HFFc6 (cell line): Measurements from ENCODE around the gene CCDC14. TPM values are rescaled to one million over a fixed set of nuclear protein-coding genes. Genes with fewer than 3 reads are reported as not detected.
"Not testable (repeated sequence)": the region's sequence is repeated elsewhere in the genome, so short reads cannot be mapped to it uniquely, and the experiment has no call there.

Experiments
- DNase-seq: peaks from one replicate; pipeline ENCODE4 v3.0.0-alpha.2; 2018
- H3K27ac Mint-ChIP-seq: 2 replicates; pipeline ENCODE4 v1.8.0; 2020; ENCODE audit warnings: mild to moderate bottlenecking, mixed read lengths
- H3K27me3 Mint-ChIP-seq: 2 replicates; pipeline ENCODE4 v1.8.0; 2021; ENCODE audit warnings: mild to moderate bottlenecking, moderate library complexity, mixed read lengths; ENCODE audit not compliant: insufficient read depth
- H3K36me3 Mint-ChIP-seq: 2 replicates; pipeline ENCODE4 v1.8.0; 2021; ENCODE audit warnings: low read depth, mixed read lengths
- H3K4me1 Mint-ChIP-seq: 2 replicates; pipeline ENCODE4 v1.8.0; 2020; ENCODE audit warnings: low read depth, mixed read lengths
- H3K4me3 Mint-ChIP-seq: 2 replicates; pipeline ENCODE4 v1.8.0; 2020; ENCODE audit warnings: mild to moderate bottlenecking, moderate library complexity, mixed read lengths
- H3K9me3 Mint-ChIP-seq: 2 replicates; pipeline ENCODE4 v1.8.0; 2020; ENCODE audit warnings: mild to moderate bottlenecking, mixed read lengths
- total RNA-seq, 6 experiments: library from RNA; stranded (reverse); fragmentation: NEBNext Ultra II Directional; extraction: Animal tissue kit (Norgen Biotek cat#: 25700); gene quantifications; 2 replicates in 1 of 6; 3 replicates in 5 of 6; pipeline ENCODE4 v1.2.3, GENCODE V29; 2021
- TF ChIP-seq, protein P1 (sequence below): fragments of 200-600 bp; sonication (generic); IDR thresholded peaks from 2 replicates; pipeline ENCODE4 v1.5.0; 2021; ENCODE audit warnings: antibody characterized with exemption, mild to moderate bottlenecking

CCDC14 gene
- total RNA-seq, 6 experiments from 2014 or later, result 25.8 to 39.7 (median 36.3) TPM

DNA sequence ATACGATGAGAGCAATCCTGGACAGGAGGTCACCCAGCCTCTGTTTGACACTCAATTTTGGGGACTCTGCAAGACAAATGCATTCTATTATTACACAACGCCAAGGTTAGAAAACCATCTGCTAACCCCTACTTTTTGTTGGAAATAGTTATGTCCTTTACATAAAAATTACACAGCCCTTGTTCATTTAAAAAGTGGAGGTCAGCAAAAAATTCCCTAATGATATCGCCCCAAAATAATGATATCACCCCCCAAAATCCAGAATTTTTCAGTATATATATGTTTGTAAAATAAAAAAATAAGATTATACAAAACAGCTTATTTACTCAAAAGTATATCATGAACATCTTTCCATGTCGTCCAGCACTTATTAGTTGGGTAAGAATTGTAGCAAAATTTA is 19.5 kb upstream of the CCDC14 start:
- peaks cover 5% of the 10 kb centered on the region; the same call in 1 of the 2 replicates for H3K36me3 Mint-ChIP-seq
- H3K4me1 Mint-ChIP-seq, result peaks cover 35% of the 10 kb centered on the region
- H3K27ac Mint-ChIP-seq, result no peak overlapping the region
- H3K9me3 Mint-ChIP-seq, result peaks cover 5% of the 10 kb centered on the region; the same call in 1 of the 2 replicates
- peak overlapping the region; percentile 84 for H3K4me3 Mint-ChIP-seq
- DNase-seq, result no peak
- peaks cover 3% of the 10 kb centered on the region for H3K27me3 Mint-ChIP-seq
- TF ChIP-seq, protein P1, sequence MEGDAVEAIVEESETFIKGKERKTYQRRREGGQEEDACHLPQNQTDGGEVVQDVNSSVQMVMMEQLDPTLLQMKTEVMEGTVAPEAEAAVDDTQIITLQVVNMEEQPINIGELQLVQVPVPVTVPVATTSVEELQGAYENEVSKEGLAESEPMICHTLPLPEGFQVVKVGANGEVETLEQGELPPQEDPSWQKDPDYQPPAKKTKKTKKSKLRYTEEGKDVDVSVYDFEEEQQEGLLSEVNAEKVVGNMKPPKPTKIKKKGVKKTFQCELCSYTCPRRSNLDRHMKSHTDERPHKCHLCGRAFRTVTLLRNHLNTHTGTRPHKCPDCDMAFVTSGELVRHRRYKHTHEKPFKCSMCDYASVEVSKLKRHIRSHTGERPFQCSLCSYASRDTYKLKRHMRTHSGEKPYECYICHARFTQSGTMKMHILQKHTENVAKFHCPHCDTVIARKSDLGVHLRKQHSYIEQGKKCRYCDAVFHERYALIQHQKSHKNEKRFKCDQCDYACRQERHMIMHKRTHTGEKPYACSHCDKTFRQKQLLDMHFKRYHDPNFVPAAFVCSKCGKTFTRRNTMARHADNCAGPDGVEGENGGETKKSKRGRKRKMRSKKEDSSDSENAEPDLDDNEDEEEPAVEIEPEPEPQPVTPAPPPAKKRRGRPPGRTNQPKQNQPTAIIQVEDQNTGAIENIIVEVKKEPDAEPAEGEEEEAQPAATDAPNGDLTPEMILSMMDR, result no peak

GRCh38 chr3:123979525-123980501 is 18.8 kb upstream of the CCDC14 start:
- not testable (repeated sequence) for H3K27me3 Mint-ChIP-seq, H3K27ac Mint-ChIP-seq
- DNase-seq, result peak; percentile 53

DNA sequence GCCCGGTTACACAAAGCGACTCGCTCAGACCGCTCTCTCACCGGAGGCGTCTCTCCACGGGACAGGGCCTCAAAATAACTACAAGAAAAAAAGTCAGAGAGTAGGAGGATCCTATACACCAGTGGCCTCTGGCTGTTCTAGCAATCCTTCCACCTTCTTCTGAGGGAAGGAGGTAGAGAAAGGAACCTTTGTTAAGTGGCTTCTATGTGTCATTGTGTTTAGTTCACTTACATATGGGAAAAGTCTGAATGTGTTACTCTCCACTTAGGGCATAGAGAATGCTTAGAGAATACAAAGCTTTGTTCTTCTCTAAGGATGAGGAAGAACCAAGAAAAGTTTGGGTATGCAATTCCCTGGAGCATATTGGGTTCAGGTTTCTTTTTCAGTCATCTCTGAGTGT is 15.9 kb upstream of the CCDC14 start:
- peak overlapping the region; percentile 36 for H3K4me3 Mint-ChIP-seq
- not testable (repeated sequence) for DNase-seq, H3K36me3 Mint-ChIP-seq, H3K9me3 Mint-ChIP-seq, H3K27me3 Mint-ChIP-seq, H3K27ac Mint-ChIP-seq
- peaks cover 35% of the 10 kb centered on the region for H3K4me1 Mint-ChIP-seq

More at GRCh38 chr3:123979525-123980501, 18.8 kb upstream of the CCDC14 start:
- not testable (repeated sequence) for H3K36me3 Mint-ChIP-seq, H3K9me3 Mint-ChIP-seq
- peaks cover 35% of the 10 kb centered on the region for H3K4me1 Mint-ChIP-seq
- peak overlapping the region; percentile 84 for H3K4me3 Mint-ChIP-seq
- TF ChIP-seq, protein P1, result peak; percentile 87

- DNase-seq, result peak; percentile 20
- Mint-ChIP-seq H3K27ac (peak overlapping the region; percentile 22; the same call in 1 of the 2 replicates), H3K4me1 (peaks cover 35% of the 10 kb centered on the region), H3K4me3 (peak overlapping the region; percentile 36)
- H3K27me3 Mint-ChIP-seq, H3K36me3 Mint-ChIP-seq, H3K9me3 Mint-ChIP-seq: not testable (repeated sequence)
Measured at GRCh38 chr3:123976181-123976898, 15.3 kb upstream of the CCDC14 start.

DNA sequence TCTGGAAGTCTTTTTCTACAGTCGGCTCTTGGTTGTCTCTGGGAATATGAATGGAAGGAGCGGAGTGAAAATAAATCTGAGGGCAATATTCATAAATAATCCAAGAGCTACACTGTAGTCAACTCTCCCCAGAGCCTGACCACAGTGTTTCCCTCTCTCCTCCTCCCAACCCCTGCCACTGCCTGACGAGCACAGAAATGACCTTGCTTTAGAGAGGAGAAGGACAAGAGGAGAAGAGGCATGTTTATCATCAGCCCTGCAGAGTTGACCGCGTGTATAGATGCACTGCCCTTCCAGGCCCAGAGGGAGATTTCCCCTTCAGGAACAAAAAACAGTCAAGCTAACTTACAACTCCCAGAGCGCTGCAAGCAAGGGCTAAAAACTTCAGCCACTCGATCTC is 14.0 kb upstream of the CCDC14 start:
- not testable (repeated sequence) for H3K4me3 Mint-ChIP-seq, H3K27me3 Mint-ChIP-seq, H3K27ac Mint-ChIP-seq, DNase-seq, H3K36me3 Mint-ChIP-seq, H3K9me3 Mint-ChIP-seq
- peaks cover 27% of the 10 kb centered on the region for H3K4me1 Mint-ChIP-seq

GRCh38 chr3:123971406-123971805 is 10.4 kb upstream of the CCDC14 start:
- Mint-ChIP-seq H3K4me3 (no peak overlapping the region), H3K27ac (no peak overlapping the region), H3K4me1 (peaks cover 8% of the 10 kb centered on the region), H3K9me3 (no peaks in the 10 kb centered on the region), H3K36me3 (no peaks in the 10 kb centered on the region; the same call in 1 of the 2 replicates), H3K27me3 (peaks cover 3% of the 10 kb centered on the region)
- TF ChIP-seq, protein P1, result no peak
- DNase-seq, result no peak

DNA sequence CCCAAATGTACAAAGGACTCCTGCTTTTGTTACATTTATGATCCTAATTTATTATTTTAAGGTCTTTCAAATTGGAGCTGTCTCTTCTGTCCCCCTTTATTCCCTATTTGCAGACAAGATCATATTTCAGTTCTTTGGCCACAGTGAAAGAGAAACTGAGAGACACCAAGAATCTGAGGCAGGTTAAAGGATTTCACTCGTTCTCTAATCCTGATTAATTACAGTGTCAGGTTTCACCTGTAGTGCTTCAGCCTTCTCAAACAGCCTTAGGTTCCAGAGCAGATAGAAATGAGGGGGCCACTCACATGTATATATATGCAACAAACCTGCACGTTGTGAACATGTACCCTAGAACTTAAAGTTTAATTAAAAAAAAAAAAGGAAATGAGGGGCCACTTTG is 6.2 kb upstream of the CCDC14 start:
- H3K4me3 Mint-ChIP-seq, H3K27ac Mint-ChIP-seq, H3K27me3 Mint-ChIP-seq, H3K9me3 Mint-ChIP-seq, H3K36me3 Mint-ChIP-seq, DNase-seq, H3K4me1 Mint-ChIP-seq: not testable (repeated sequence)

GRCh38 chr3:123966799-123967198 is 5.8 kb upstream of the CCDC14 start:
- H3K4me3 Mint-ChIP-seq, H3K27ac Mint-ChIP-seq, H3K27me3 Mint-ChIP-seq, DNase-seq, H3K9me3 Mint-ChIP-seq, H3K4me1 Mint-ChIP-seq, H3K36me3 Mint-ChIP-seq: not testable (repeated sequence)

DNA sequence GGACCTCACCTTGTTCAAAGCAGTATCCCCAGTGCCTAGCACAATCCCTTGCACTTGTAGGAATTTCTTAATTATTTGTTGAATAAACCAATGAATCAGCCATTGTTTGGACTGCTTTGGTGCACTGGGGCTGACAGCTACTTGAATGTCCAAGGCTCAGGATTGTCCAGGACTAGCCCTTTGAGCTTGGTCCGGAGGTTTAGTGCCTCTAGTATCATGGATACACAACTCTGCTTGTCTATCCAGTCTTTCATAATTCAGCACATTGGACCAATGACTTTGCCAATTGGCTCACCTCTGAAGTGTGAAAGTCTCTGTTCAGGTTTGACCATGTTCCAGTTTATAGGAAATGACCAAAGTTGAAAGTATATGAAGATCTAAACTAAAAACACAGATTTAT is 3.8 kb upstream of the CCDC14 start:
- H3K4me3 Mint-ChIP-seq, DNase-seq, H3K27me3 Mint-ChIP-seq, H3K27ac Mint-ChIP-seq, H3K36me3 Mint-ChIP-seq, H3K9me3 Mint-ChIP-seq: not testable (repeated sequence)
- peaks cover 11% of the 10 kb centered on the region for H3K4me1 Mint-ChIP-seq
